Natural killer cell (primary cell): ENCODE measurements around the gene LRRC4B. TPM values are rescaled to one million over a fixed set of nuclear protein-coding genes. Genes with fewer than 3 reads are reported as not detected.
"Not testable (repeated sequence)": the region's sequence is repeated elsewhere in the genome, so short reads cannot be mapped to it uniquely, and the experiment has no call there.

Source experiments
- ATAC-seq, 3 donors: fragments of 150-1000 bp in 2 of 3; fragments of 200-7000 bp in 1 of 3; cut with Tn5 transposase; 1 replicate in 1 of 3; 2 replicates in 2 of 3; pipeline ENCODE4 v1.10.0; 2021; ENCODE audit warnings: mild to moderate bottlenecking in 2 of 3, moderate library complexity in 2 of 3
- DNase-seq, 2 donors: peaks; one replicate each; pipeline versions ENCODE4 v3.0.0 to v3.0.0-alpha.2; 2013 to 2021; ENCODE audit warnings: mixed read lengths in 1 of 2
- H3K27ac ChIP-seq: one replicate; pipeline ENCODE4 v1.5.1; 2013; ENCODE audit warnings: mild to moderate bottlenecking, low read length
- H3K27me3 ChIP-seq: one replicate; pipeline ENCODE4 v1.6.1; 2013; ENCODE audit warnings: low read length; ENCODE audit not compliant: control insufficient read depth, insufficient read depth
- H3K36me3 ChIP-seq: one replicate; pipeline ENCODE4 v1.6.1; 2013; ENCODE audit warnings: low read length; ENCODE audit not compliant: control insufficient read depth, insufficient read depth
- H3K4me1 ChIP-seq: one replicate; pipeline ENCODE4 v1.6.1; 2013; ENCODE audit warnings: low read length; ENCODE audit not compliant: control insufficient read depth, insufficient read depth
- H3K4me3 ChIP-seq: one replicate; pipeline ENCODE4 v1.5.1; 2013; ENCODE audit warnings: low read length
- H3K9me3 ChIP-seq: one replicate; pipeline ENCODE4 v1.6.1; 2013; ENCODE audit warnings: low read length; ENCODE audit not compliant: control insufficient read depth, insufficient read depth
- H3K27ac Mint-ChIP-seq, 2 donors: one replicate each; pipeline ENCODE4 v1.8.0; 2022; ENCODE audit warnings: mild to moderate bottlenecking in 2 of 2, mixed read lengths in 2 of 2, moderate library complexity in 1 of 2
- H3K27me3 Mint-ChIP-seq, 2 donors: one replicate each; pipeline ENCODE4 v1.8.0; 2022; ENCODE audit warnings: low read depth in 2 of 2, mixed read lengths in 2 of 2
- H3K36me3 Mint-ChIP-seq: one replicate; pipeline ENCODE4 v1.8.0; 2022; ENCODE audit warnings: mixed read lengths
- H3K4me1 Mint-ChIP-seq, 2 donors: one replicate each; pipeline ENCODE4 v1.8.0; 2022; ENCODE audit warnings: mixed read lengths in 2 of 2
- H3K4me3 Mint-ChIP-seq: one replicate; pipeline ENCODE4 v1.8.0; 2022; ENCODE audit warnings: mild to moderate bottlenecking, moderate library complexity, mixed read lengths
- H3K9me3 Mint-ChIP-seq, 2 donors: one replicate each; pipeline ENCODE4 v1.8.0; 2022; ENCODE audit warnings: mixed read lengths in 2 of 2
- WGBS: methylation state at CpG from one replicate; pipeline ENCODE4 v1.1.7; 2013; ENCODE audit warnings: missing lambda C conversion rate; ENCODE audit not compliant: insufficient coverage; 5-methylcytosine and 5-hydroxymethylcytosine counted together
- intact Hi-C: fragments of 100-400 bp; cut with micrococcal nuclease; formaldehyde crosslinking; loops from one replicate; pipeline ENCODE4 v1.14.2; 2022
- total RNA-seq, 4 donors: library from RNA; stranded (reverse); fragments of 120-200 nt in 1 of 4; gene quantifications; one replicate each; pipeline versions ENCODE4 v1.2.3 to v1.2.4, GENCODE V29; 2013 to 2022
- TF ChIP-seq, protein P1 (sequence below): fragments of 200-600 bp; IDR thresholded peaks from one replicate; pipeline ENCODE4 v1.8.0; 2022; ENCODE audit warnings: antibody characterized with exemption

The LRRC4B gene
- total RNA-seq, 3 donors from 2014 or later (not counting 1 experiment from before 2014, with no cell fraction given), result not detected

DNA sequence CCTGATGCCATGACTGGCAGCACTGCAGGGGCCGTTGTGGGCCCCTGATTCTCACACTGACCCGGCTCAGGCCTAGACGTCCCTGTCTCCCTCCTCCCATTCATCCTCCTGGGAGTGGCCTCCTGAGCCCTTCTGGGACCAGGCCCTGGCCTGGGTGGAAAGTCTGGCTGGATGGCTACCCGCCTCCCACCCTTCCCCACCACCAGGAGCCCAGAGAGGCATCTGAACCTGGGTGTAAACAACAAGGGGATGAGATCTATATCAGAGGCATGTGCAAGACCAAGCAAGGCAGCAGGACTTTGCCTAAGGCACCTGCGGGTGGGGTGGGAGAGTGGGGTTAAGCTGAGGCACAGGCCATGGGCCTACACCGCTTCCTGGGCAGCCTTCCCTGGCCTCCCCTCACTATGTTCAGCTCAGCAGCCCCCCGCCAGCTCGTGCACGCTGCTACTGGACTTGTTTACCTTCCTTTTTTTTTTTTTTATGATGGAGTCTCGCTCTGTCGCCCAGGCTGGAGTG, 32.5 kb downstream of the LRRC4B start:
- Mint-ChIP-seq H3K4me1 (no peaks in the 10 kb centered on the region), H3K27me3 (peaks cover 10 to 19% of the 10 kb centered on the region in 2 donors), H3K36me3 (peaks cover 8% of the 10 kb centered on the region), H3K4me3 (no peak overlapping the region), H3K27ac (no peak overlapping the region), H3K9me3 (peaks cover 5 to 6% of the 10 kb centered on the region in 2 donors)
- intact Hi-C loops, result no loop called here
- 77% methylated on average over 11 of the region's 11 CpGs for WGBS
- H3K36me3 ChIP-seq, result no peaks in the 10 kb centered on the region
- TF ChIP-seq, protein P1, sequence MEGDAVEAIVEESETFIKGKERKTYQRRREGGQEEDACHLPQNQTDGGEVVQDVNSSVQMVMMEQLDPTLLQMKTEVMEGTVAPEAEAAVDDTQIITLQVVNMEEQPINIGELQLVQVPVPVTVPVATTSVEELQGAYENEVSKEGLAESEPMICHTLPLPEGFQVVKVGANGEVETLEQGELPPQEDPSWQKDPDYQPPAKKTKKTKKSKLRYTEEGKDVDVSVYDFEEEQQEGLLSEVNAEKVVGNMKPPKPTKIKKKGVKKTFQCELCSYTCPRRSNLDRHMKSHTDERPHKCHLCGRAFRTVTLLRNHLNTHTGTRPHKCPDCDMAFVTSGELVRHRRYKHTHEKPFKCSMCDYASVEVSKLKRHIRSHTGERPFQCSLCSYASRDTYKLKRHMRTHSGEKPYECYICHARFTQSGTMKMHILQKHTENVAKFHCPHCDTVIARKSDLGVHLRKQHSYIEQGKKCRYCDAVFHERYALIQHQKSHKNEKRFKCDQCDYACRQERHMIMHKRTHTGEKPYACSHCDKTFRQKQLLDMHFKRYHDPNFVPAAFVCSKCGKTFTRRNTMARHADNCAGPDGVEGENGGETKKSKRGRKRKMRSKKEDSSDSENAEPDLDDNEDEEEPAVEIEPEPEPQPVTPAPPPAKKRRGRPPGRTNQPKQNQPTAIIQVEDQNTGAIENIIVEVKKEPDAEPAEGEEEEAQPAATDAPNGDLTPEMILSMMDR, result no peak
- no peaks in the 10 kb centered on the region for H3K27me3 ChIP-seq
- DNase-seq (no peak), ATAC-seq (no peak)
- no peaks in the 10 kb centered on the region for H3K4me1 ChIP-seq
- peaks cover 4% of the 10 kb centered on the region for H3K9me3 ChIP-seq
- H3K4me3 ChIP-seq, result no peak overlapping the region
- H3K27ac ChIP-seq, result no peak overlapping the region

- no peak for ATAC-seq
- H3K4me3 ChIP-seq, result no peak overlapping the region
- no peaks in the 10 kb centered on the region for H3K36me3 ChIP-seq
- Mint-ChIP-seq H3K27ac (no peak overlapping the region), H3K4me3 (no peak overlapping the region), H3K4me1 (no peaks in the 10 kb centered on the region), H3K27me3 (peaks cover 10 to 19% of the 10 kb centered on the region in 2 donors), H3K36me3 (peaks cover 8% of the 10 kb centered on the region), H3K9me3 (peaks cover 5 to 6% of the 10 kb centered on the region in 2 donors)
- no peaks in the 10 kb centered on the region for H3K4me1 ChIP-seq
- no peaks in the 10 kb centered on the region for H3K27me3 ChIP-seq
- intact Hi-C loops, result no loop called here
- WGBS, result 42% methylated on average over 3 of the region's 3 CpGs
- H3K9me3 ChIP-seq, result peaks cover 4% of the 10 kb centered on the region
- H3K27ac ChIP-seq, result no peak overlapping the region
- DNase-seq, result no peak
- TF ChIP-seq, protein P1, result no peak
These were observed 33.8 kb downstream of the LRRC4B start for GRCh38 chr19:50534478-50534877.

DNA sequence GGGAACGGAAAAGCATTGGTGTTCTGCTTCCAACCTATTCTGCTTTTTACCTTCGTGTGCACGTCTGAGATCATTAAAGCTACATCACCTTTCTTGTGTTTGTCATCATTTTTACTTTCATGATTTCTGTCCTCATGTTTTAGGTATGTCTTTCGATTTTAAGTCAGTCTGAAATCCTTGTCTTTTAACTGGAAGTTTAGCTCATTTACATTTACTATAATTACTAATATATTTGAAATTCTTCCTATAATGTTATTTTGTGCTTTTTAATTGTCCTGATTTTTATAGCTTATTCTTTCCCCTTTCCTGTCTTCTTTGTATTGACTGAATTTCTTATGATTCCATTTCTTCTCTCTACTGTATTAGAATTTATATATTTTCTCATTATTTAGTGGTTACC, 35.3 kb downstream of the LRRC4B start:
- TF ChIP-seq, protein P1, result no peak
- Mint-ChIP-seq H3K9me3 (peaks cover 5 to 6% of the 10 kb centered on the region in 2 donors), H3K27ac (no peak overlapping the region), H3K36me3 (peaks cover 8% of the 10 kb centered on the region), H3K27me3 (peaks cover 11 to 19% of the 10 kb centered on the region in 2 donors), H3K4me3 (no peak overlapping the region), H3K4me1 (no peaks in the 10 kb centered on the region)
- DNase-seq (no peak), ATAC-seq (no peak)
- no peak overlapping the region for H3K27ac ChIP-seq
- no peaks in the 10 kb centered on the region for H3K4me1 ChIP-seq
- no peaks in the 10 kb centered on the region for H3K27me3 ChIP-seq
- no peaks in the 10 kb centered on the region for H3K36me3 ChIP-seq
- intact Hi-C loops, result no loop called here
- WGBS, result 94% methylated on average over 3 of the region's 4 CpGs
- peaks cover 4% of the 10 kb centered on the region for H3K9me3 ChIP-seq
- H3K4me3 ChIP-seq, result no peak overlapping the region

GRCh38 chr19:50531171-50531612, 37.0 kb downstream of the LRRC4B start:
- H3K27ac ChIP-seq, result no peak overlapping the region
- Mint-ChIP-seq H3K36me3 (peaks cover 8% of the 10 kb centered on the region), H3K4me3 (no peak overlapping the region), H3K27ac (no peak overlapping the region), H3K4me1 (no peaks in the 10 kb centered on the region), H3K27me3 (peaks cover 16 to 19% of the 10 kb centered on the region in 2 donors), H3K9me3 (peaks cover 5 to 6% of the 10 kb centered on the region in 2 donors)
- DNase-seq (no peak), ATAC-seq (no peak)
- no peaks in the 10 kb centered on the region for H3K27me3 ChIP-seq
- no peaks in the 10 kb centered on the region for H3K36me3 ChIP-seq
- TF ChIP-seq, protein P1, result no peak
- intact Hi-C loops, result no loop called here
- H3K4me1 ChIP-seq, result no peaks in the 10 kb centered on the region
- peaks cover 4% of the 10 kb centered on the region for H3K9me3 ChIP-seq
- 80% methylated on average over 14 of the region's 14 CpGs for WGBS
- H3K4me3 ChIP-seq, result no peak overlapping the region

DNA sequence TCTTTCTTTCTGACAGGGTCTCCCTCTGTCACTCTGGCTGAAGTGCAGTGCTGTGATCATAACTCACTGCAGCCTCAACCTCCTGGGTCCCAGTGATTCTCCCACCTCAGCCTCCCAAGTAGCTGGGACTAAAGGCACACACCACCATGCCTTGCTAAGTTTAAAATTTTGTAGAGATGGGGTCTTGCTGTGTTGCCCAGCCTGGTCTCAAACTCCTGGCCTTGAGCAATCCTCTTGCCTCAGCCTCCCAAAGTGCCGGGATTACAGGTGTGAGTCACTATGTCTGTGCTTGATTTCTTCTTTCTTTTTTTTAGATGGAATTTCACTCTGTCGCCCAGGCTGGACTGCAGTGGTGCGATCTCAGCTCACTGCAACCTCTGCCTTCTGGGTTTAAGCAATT, 40.2 kb downstream of the LRRC4B start:
- H3K9me3 ChIP-seq, H3K9me3 Mint-ChIP-seq, H3K4me3 Mint-ChIP-seq, DNase-seq, H3K36me3 Mint-ChIP-seq, H3K36me3 ChIP-seq, ATAC-seq, intact Hi-C loops, H3K27me3 ChIP-seq, H3K27ac Mint-ChIP-seq, H3K4me3 ChIP-seq, H3K27ac ChIP-seq, H3K4me1 Mint-ChIP-seq, H3K4me1 ChIP-seq: not testable (repeated sequence)
- WGBS, result 92% methylated on average over 3 of the region's 3 CpGs
- H3K27me3 Mint-ChIP-seq, result peaks cover 8 to 15% of the 10 kb centered on the region in 2 donors
